NCI-H146 (cell line): ENCODE measurements around the gene SCEL.
"Not testable (repeated sequence)": the region's sequence is repeated elsewhere in the genome, so short reads cannot be mapped to it uniquely, and the experiment has no call there.

ENCODE experiments used
- DNase-seq: peaks from one replicate; lab custom pipeline; 2025; lab: John Stamatoyannopoulos, UW

The SCEL gene

GRCh38 chr13:77535448-77535847 lies at the start of gene SCEL:
Gene SCEL, plus strand, starts transcription at chr13:77535706. Its CDS starts 20,170 bp downstream, at chr13:77555876.
- no peak for DNase-seq

- no peak for DNase-seq
These were observed 45.8 kb upstream of the SCEL start for GRCh38 chr13:77489566-77490337.

- peak; percentile 66 for DNase-seq
These were observed 42.5 kb upstream of the SCEL start for GRCh38 chr13:77492982-77493381.

- no peak for DNase-seq
These were observed 41.3 kb upstream of the SCEL start for GRCh38 chr13:77494226-77494625.

- DNase-seq = no peak
These were observed 38.2 kb upstream of the SCEL start for GRCh38 chr13:77497350-77497749.

GRCh38 chr13:77497835-77498234 lies 37.7 kb upstream of the SCEL start:
- no peak for DNase-seq

- no peak for DNase-seq
These were observed 33.3 kb upstream of the SCEL start for GRCh38 chr13:77502104-77502720.

- DNase-seq = no peak
These were observed 32.1 kb upstream of the SCEL start for GRCh38 chr13:77503398-77503797.

- no peak for DNase-seq
These were observed 28.6 kb upstream of the SCEL start for GRCh38 chr13:77506874-77507273.

GRCh38 chr13:77507931-77508776 lies 27.4 kb upstream of the SCEL start:
- no peak for DNase-seq

GRCh38 chr13:77508959-77509620 lies 26.4 kb upstream of the SCEL start:
- no peak for DNase-seq

- DNase-seq = no peak
These were observed 25.4 kb upstream of the SCEL start for GRCh38 chr13:77510156-77510555.

GRCh38 chr13:77511552-77511951 lies 24.0 kb upstream of the SCEL start:
- no peak for DNase-seq

- DNase-seq = no peak
These were observed 21.7 kb upstream of the SCEL start for GRCh38 chr13:77513719-77514335.

GRCh38 chr13:77514336-77514726 lies 21.2 kb upstream of the SCEL start:
- no peak for DNase-seq

GRCh38 chr13:77515785-77516184 lies 19.7 kb upstream of the SCEL start:
- DNase-seq = no peak

- DNase-seq = no peak
These were observed 19.1 kb upstream of the SCEL start for GRCh38 chr13:77516342-77516789.

GRCh38 chr13:77518266-77518665 lies 17.2 kb upstream of the SCEL start:
- no peak for DNase-seq

GRCh38 chr13:77519396-77519795 lies 16.1 kb upstream of the SCEL start:
- DNase-seq = not testable (repeated sequence)

GRCh38 chr13:77519808-77520207 lies 15.7 kb upstream of the SCEL start:
- DNase-seq = no peak

GRCh38 chr13:77521194-77521593 lies 14.3 kb upstream of the SCEL start:
- DNase-seq = no peak
